NCI-H1417 treated with DMSO at 0.1 percent for 48 hours (cell line): ENCODE measurements around the gene TPCN2.

ENCODE experiments used
- DNase-seq: peaks from one replicate; lab custom pipeline; 2025; lab: John Stamatoyannopoulos, UW

The TPCN2 gene

DNA sequence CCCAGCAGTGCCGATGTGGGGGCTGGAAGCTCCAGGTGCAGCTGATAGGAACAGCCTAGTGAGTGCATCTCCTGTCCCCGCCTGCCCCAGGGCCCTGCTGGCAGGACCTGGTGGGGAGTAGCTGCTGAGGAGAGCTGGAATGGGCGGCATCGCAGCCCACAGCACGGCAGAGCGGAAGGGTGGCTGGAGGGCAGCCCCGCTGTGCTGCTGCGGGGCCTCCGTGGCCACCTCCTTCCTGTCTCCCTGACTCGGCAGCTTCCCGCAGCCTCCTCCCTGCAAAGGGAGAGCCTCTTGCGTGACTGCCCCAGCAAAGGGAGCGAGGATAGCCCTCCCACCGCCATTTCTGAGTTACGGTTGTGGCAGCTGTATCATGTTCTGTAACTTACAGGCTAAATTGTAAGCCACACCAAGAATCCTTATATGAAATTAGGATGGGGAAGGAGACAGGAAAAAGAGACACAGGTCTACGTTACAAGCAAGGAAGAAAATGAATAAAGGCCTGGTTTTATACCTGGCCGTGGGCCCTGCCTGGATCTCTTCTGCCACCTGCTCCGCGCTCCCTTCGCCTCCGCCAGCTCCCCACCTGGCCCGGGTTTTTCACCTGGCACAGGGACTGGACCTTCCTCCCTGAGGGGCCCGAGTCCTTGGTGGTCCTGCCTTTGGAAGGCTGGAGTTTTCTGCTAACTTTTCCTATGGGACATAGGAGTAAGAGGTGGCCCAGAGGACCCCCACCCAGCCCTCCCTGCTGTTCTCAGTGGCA lies 10.0 kb downstream of the TPCN2 start:
- no peak for DNase-seq

DNA sequence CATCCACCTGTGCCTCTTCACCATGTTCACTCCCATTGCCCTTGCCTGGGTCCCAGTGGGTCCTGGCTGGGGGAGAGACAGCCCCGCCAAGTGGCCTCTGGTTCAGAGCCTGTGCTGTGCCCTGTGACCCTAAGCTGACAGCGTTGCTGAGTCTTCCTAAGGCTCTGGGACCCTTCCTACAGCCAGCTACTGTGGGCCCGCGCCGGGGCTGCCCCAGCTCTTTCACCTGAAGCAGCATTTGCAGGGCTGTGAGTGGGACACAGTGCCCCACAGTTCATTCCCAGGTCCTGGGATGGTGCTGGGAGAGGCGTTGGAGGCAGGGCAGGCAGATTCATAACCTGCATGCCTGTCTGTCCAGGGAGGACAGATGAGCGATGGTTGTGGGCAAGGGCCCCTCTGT lies 10.7 kb downstream of the TPCN2 start:
- no peak for DNase-seq

DNA sequence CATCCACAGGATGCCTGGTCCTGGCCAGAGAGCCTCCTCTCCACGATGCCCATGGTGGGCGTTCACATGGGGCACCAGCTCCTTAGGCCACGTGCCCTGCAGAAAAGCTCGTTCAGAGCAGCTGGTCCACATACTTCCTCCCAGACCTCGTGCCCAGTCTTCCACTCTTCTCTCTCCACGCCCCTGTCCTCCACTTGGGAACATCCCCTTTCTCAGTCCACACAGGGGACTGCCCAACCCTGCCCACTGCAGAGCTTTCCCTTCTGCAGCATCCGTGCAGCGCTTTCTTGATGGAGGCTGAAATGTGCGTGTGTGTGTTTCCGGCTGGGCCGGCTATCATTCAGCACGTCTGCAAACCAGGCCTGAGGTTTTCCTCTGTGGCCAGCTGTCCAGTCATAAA lies 11.3 kb downstream of the TPCN2 start:
- DNase-seq, result no peak

DNA sequence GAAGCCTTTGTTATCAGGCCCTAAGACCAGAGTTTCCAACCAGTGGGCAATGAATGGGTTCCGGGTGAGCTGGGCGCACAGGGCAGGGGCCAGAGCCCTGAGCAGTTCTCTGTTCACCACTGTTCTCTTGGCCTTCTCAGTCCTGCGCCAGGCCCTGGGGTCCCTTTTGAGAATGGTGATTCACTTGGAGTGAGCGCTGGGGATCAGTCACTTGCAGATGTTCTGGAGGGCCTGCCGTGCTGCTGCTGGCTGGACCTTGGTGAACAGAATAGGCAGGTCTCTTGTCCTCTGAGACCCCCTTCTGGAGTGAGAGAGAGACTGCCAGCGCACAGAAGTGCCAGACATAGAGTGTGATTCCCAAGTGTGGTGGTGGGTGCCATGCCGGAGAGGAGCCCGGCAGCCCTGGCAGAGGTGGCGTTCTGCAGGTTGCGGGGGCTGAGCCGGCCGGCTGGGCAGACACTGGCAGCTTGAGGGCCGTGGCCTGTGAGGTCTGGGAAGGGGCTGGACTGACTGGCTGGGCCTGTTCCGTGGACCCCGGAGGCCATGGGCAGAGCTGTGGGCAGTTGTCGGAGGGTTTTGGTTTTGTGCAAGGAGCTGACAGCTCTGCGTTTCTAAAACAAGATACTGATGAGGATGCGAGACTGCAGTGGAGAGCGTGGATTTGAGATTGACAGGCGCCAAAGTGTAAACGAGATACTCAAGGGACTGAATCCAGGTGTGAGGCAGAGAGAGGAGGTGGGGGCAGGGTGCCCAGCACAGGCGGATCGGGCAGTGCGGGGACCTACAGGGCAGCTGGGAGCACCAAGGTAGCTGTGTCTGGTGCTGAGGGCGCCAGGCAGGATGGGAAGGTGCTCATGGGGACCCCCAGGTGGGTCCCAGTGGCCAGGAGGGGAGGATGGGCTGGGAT lies 12.3 kb downstream of the TPCN2 start:
- no peak for DNase-seq

DNA sequence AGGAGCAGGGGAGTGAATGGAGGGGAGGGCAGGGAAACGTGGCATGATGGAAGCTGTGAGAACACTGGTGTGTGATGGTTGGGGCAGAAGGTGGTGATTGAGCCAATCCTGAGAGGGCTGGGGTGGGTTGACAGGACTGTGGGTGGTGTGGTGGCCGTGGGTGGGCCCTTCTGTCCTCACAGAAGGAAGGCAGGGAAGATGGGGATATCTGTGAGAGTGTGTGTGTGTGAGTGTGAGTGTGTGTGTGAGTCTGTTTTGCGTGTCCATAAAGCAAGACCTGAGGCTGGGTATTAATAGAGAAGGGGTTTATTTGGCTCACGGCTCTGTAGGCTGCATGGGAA lies 13.0 kb downstream of the TPCN2 start:
- DNase-seq, result no peak

DNA sequence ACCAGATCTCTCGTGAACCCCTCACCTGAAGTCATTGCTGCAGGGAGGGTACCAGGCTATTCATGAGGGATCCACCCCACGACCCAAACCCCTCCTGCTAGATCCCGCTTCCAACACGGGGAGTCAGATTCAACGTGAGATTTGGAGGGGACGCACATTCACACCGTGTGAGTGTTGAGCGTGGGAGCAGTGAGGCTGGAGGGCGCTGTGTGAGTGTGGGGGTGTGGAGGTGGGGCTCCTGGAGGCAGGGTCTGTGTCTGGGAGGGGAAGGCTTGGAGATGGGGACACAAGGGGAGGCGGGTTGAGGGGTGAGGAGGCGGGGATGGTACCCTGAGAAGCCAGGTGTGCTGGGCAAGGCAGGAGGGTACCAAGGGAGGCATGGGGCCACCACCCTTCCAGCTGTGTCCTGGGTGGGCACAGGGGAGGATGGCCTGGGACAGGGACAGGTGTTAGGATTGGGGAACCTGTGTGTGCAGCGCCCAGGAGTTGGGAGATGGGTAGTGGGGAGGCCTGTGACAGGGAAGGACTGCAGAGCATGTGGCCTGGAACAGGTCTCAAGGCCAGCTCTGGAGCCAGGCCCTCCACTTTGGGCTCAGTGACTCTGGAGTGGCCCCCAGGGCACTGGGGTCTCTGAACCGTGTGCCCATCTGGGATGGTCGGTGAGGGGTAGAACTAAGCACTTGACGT lies 13.6 kb downstream of the TPCN2 start:
- no peak for DNase-seq

DNA sequence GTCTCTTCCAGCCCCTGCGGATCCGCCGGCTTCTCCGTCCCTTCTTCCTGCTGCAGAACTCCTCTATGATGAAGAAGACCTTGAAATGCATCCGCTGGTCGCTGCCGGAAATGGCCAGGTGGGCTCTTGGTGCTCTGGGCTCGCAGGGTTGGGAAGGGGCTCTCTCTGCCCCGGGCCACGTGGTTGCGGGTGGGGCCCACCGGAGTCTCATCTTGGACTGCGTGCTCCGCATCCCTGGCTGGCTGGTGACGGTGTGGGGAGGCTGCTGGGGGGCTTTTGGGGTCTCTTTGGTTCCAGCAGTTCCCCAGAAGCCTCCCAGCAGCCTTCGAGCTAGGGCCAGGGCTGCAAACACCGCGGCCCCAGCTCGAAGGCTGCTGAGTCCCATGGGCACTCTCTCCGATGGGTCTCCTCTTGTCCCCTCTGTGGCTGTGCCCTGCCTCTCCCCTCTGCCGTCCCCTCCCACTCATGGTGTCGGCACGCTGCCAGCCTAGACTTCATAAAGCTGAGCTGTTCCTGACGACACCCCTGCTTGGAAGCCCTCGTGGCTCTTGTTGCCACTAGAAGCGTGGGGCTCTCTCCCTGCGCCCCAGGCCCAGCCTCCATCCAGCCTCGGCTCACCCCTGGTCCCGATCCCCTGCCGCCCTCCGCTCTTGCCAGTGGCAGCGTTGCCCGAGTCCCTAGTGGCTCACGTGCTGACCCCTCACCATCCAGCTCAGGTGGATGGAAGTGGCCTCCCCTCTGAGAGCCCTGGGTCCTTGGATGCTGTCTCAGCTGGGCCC lies 14.3 kb downstream of the TPCN2 start:
- DNase-seq, result no peak

DNA sequence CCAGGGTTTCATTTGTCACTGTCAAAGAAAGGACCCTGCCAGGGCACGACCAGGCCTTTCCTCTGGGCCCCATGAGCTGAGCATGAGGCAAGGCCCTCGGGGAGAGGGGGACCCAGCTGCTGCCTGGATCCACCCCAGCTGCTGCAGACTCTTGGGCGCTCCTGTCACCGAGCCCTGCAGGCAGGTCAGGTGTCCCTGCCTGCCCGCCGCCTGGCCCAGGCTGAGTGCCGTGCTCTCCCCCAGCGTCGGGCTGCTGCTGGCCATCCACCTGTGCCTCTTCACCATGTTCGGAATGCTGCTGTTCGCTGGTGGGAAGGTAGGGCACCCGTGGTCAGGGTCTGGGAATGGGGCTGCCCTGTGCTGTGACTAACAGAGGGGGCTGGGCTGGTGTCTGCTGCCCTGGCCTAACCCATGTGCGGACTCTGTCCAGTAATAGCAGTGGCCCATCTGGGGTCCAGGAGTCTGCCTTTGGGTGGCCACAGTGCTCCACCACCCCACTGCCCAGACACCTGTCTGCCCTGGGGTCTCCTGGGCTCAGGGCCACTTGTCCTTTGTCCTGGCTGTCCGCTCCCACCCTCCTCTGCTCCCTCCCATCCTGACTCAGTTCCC lies 15.0 kb downstream of the TPCN2 start:
- no peak for DNase-seq

DNA sequence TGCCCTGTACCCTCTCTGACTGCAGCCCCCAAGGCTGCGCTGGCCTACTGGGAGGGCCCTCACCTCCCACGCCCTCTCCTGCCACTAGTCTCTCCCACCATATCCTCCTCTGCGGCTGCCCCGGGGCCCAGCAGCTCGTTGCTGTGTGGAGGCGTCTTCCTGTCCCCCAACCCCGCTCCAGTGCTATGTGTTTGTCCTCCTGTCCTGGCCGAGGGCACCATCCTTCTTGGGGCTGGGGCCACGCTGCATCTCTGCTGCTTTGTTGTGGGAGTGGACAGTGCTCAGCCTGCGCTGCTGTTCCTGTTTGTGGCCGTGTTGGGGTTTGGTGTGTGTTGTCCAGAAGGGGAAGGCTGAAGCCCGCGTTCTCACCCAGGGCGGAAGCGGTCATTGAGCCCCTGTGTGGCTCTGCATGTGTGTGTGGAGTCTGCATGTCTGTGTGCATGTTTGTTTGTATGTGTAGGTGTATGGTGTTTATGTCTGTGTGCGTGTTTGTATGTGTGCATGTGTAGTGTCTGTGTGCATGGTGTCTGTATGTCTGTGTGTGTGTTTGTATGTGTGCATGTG lies 15.7 kb downstream of the TPCN2 start:
- no peak for DNase-seq

DNA sequence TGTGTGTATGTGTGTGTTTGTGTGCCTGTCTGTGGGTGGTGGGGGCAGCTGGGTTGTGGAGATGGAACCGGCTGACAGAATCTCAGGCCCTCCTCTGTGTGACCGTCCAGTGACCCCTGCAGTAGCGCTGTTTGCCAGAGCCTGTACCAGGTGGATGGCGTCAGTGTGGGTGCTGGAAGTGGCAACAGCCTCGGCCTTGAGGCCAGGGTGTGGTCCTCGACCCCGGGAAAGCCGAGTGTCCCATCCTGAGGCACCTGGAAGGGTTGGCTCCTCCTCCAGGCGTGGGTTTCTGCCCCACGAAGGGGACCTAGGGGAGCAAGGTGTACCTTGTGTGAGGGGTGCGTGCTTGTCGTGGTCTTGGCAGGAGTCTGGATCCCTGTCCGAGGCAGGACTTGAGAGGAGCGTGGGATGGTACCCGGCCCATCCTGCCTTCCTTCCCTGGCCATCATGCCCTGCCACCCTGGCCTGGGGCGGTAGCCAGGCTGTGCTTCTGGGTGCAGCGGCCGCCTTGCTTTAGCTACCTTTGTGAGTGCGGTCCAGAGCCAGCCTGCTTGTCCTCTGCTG lies 16.5 kb downstream of the TPCN2 start:
- no peak for DNase-seq

DNA sequence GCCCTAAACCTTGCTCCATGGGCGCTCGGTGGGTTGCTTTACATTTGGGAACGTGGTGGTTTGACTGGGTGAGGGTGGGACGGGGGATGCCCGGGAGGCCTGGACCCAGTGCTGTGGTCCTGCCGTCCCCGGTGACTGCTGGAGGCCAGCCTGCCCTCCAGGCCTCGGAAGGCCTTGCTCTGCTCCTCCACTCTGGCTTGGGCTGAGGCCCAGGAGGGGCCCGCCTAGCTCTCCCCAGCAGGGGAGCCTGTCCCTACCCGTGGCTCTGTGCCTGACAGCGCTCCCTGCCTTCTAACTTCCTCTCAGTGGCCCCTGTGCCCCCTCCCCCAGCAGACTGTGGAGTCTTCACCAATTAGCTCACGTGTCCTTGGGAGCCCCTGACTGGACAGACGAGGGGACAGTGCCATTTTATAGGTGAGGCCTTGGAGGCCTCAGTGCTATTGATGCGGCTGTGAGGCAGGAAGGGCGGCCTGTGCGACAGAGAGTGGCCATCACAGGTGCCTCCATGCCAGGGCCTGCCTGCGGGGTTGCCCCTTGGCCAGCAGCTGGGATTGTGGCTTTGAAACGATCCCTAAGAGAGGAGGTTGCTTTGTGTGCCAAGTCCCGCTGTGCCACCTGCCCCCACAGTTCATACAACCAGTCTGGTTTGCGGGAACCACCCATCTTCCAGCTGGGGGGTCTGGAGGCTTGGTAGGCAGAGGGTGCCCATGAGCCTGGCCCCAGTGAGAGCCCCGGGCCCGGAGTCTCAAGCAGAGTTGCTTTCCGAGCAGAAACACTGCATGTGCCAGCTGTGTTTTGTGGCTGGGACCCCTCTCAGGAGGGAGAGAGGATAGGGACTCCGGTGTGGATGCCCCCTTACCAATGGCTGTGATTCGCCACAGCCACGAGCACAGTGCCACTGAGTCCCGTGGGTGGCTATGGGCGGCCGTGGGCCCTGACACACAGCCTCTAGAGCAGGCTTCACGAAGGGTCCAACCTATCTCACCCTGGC lies 17.7 kb downstream of the TPCN2 start:
- no peak for DNase-seq

DNA sequence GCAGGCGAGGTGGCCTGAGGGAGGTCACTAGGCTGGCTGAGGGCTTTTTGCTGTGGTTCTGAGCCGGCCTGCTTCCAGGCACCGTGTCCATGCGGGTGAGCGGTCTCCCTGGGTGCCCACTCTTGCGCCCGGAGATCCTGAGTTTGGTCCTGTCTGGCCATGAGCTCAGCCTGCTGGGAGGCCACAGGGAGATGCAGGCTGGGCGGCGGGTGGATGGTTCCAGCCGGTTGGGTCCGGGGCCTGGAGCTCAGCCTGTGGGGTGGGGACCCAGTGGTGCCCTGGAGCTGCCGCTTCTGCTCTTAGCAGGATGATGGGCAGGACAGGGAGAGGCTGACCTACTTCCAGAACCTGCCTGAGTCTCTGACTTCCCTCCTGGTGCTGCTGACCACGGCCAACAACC lies 18.5 kb downstream of the TPCN2 start:
- no peak for DNase-seq

DNA sequence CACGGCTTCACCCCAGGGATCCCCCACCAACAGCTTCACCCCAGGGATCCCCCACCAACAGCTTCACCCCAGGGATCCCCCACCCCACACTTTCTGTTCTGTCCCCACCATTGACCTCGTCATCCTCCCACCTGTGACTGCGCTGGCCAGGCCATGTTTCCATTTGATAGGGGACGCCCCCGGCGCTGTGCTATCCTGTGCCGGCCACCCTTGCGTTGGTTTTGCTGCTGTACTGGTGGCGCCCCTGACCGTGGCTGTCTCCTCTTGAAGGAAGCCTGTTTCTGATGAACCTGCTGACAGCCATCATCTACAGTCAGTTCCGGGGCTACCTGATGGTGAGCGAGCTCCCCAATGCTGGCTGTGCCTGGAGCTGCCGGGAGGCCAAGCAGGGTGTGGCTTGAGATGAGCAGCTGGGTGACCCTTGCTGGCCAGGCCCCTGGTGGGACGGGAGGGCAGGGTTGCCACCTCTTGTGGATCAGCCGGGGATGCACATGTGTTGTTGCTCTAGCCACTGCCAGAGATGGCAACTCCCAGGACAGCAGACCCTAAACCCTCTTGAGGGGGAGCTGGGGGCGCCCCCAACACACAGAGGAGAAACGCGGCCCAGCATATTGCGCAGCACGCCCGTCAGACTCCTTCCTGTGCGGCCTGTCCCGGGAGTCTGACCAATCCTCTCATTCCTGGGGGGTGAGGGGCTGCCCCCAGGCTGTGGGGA lies 22.5 kb downstream of the TPCN2 start:
- no peak for DNase-seq

DNA sequence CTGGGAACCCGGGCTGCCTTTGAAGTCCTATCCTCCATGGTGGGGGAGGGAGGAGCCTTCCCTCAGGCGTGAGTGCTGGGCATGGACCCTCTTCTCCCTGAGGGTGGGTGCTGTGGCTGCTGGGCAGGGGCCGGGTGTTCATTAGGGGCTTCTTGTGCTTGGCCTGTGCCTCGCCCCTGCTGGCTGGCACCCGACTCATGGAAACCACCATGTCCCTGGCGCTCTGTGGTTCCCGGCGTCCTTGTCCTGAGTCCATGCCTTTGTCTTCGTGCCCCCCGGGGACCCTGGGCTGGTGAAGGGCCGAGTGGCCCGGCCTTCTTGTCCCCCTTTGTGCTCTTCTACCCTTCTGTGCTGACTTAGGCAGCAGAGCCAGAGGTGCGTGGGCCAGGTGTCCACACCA lies 23.2 kb downstream of the TPCN2 start:
- no peak for DNase-seq

DNA sequence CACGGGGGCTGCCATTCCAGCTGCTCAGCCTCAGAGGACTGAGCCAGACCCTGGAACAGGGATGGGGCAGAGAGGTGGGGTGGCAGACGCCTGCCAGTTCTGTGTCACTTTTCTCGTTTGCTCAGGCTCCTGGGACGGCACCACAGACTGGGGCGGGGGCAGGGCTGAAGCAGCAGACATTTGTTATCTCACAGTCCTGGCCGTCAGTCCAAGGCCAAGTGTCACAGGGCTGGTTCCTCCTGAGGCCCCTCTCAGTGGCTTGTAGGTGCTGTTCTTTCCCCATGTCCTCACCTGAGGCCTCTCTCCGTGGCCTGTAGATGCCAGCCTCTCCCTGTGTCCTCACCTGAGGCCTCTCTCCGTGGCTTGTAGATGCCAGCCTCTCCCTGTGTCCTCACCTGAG lies 24.7 kb downstream of the TPCN2 start:
- no peak for DNase-seq

DNA sequence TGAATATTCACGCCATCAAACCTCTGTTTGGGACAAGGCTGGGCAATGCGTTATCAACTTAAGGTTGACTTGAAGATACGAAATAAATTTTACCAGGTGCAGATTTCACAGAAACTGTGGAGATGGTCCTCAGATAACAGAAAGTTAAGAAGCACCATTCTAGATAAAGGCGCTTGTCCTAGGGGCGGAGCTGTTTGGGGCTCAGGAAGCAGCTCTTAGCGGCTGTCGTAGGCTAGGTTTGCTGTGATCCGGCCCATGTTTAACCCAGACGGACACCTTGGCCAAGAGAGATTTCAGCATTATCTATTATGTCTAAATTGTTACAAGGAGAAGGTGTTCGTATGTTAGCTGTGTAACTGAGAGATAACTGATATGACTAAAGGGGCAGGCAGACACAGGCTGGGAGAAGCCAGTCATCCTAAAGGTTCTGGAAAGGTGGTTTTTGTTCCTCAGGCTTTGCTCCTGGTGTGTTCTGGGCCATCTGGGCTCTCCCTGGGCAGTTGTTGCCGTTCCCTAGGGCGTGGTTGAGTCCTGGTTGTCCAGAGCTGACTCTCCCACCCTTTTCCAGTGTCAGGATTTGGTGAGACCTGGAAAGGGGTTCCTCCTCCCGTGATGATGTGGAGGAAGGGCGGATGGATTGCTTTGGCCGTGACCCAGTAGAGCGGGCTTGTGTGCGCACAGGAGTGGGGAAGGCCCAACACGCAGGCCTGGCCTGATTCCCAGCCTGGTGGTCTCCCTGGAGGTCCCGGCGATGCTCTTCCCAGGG lies 25.8 kb downstream of the TPCN2 start:
- no peak for DNase-seq

DNA sequence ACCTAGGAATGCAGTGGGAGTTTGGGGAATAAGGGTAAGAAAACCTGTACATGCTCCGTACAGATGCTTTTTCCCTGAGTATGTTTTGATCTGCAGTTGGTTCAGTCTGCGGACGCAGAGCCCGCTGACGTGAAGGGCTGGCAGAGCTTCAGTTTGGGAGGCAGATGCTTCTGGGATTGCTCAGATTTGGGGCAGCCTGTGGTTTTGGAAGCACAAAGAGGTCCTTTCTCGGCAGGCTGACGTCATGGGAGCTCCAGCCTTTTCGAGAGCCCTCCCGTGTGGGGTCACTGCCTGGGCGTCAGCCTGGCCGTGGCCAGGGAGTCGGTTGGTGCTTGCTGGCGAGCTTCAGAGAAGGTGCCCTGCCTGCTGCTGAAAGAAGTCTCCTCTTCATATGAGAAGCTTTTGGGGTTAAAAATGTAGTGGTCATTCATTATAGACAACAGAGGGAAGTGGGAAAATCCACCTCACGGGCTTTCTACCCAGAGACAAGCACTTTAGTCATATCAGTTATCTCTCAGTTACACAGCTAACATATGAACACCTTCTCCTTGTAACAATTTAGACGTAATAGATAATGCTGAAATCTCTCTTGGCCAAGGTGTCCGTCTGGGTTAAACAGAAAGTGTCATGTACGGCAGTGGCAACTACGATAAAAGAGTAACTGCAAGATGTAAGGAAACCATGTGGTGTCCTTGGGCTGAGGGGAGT lies 26.8 kb downstream of the TPCN2 start:
- no peak for DNase-seq
